Cerebellar cortex (tissue), 1 donor: Measurements from ENCODE around the gene TMEM184A.

ENCODE experiments used
- DNase-seq: peaks from one replicate; pipeline ENCODE4 v3.0.0-alpha.2; 2015; ENCODE audit warnings: low spot score

Gene TMEM184A

GRCh38 chr7:1539181-1539881 is 16.7 kb downstream of the TMEM184A start:
- no peak for DNase-seq

- no peak for DNase-seq
These were observed 17.3 kb downstream of the TMEM184A start for GRCh38 chr7:1538544-1539180.

GRCh38 chr7:1537535-1538412 is 18.2 kb downstream of the TMEM184A start:
- DNase-seq: peak; percentile 91

- peak; percentile 50 for DNase-seq
These were observed 19.1 kb downstream of the TMEM184A start for GRCh38 chr7:1536743-1537534.

- DNase-seq: no peak
These were observed 19.6 kb downstream of the TMEM184A start for GRCh38 chr7:1536455-1536742.

GRCh38 chr7:1535701-1536454 is 20.1 kb downstream of the TMEM184A start:
- no peak for DNase-seq

- no peak for DNase-seq
These were observed 20.9 kb downstream of the TMEM184A start for GRCh38 chr7:1535100-1535458.

GRCh38 chr7:1534330-1535099 is 21.5 kb downstream of the TMEM184A start:
- DNase-seq: no peak

- peak; percentile 42 for DNase-seq
These were observed 22.3 kb downstream of the TMEM184A start for GRCh38 chr7:1533547-1534329.

GRCh38 chr7:1533255-1533546 is 22.8 kb downstream of the TMEM184A start:
- DNase-seq: peak; percentile 28

GRCh38 chr7:1532456-1533254 is 23.4 kb downstream of the TMEM184A start:
- DNase-seq: peak; percentile 39

GRCh38 chr7:1531979-1532455 is 24.0 kb downstream of the TMEM184A start:
- DNase-seq: peak; percentile 14

- peak; percentile 30 for DNase-seq
These were observed 24.6 kb downstream of the TMEM184A start for GRCh38 chr7:1531263-1531978.

- no peak for DNase-seq
These were observed 25.1 kb downstream of the TMEM184A start for GRCh38 chr7:1530946-1531262.

- no peak for DNase-seq
These were observed 26.5 kb downstream of the TMEM184A start for GRCh38 chr7:1529383-1530116.

GRCh38 chr7:1526271-1526754 is 29.7 kb downstream of the TMEM184A start:
- no peak for DNase-seq

- DNase-seq: no peak
These were observed 30.6 kb downstream of the TMEM184A start for GRCh38 chr7:1525409-1525808.

- no peak for DNase-seq
These were observed 32.2 kb downstream of the TMEM184A start for GRCh38 chr7:1523844-1524243.
